OCI-LY3 (cell line): Measurements from ENCODE around the gene FBXO47.

ENCODE experiments used
- H2AFZ ChIP-seq: fragments of 200-600, 300-600 bp; shearing (Covaris generic); 2 replicates; pipeline ENCODE4 v1.6.0; 2014; ENCODE audit warnings: antibody characterized with exemption, low read depth, low read length
- H3K27ac ChIP-seq: fragments of 200-600, 300-600 bp; sonication (generic); 2 replicates; pipeline ENCODE4 v1.5.1; 2014; ENCODE audit warnings: mild to moderate bottlenecking, low read length, moderate library complexity, mixed read lengths
- H3K27me3 ChIP-seq: fragments of 200-600, 300-600 bp; sonication (generic); 2 replicates; pipeline ENCODE4 v1.6.1; 2014; ENCODE audit warnings: low read depth, low read length, mixed read lengths
- H3K36me3 ChIP-seq: fragments of 200-600, 300-600 bp; sonication (generic); replicated peaks from 2 replicates; pipeline ENCODE3; 2014; ENCODE audit warnings: low read depth, low read length, mixed read lengths
- H3K4me1 ChIP-seq: fragments of 300-600, 200-600 bp; sonication (generic); 2 replicates; pipeline ENCODE4 v1.6.1; 2014; ENCODE audit warnings: low read length, mixed read lengths
- H3K4me2 ChIP-seq: fragments of 200-600, 300-600 bp; sonication (generic); 2 replicates; pipeline ENCODE4 v1.6.1; 2014; ENCODE audit warnings: low read length, mixed read lengths
- H3K4me3 ChIP-seq: fragments of 300-600, 200-600 bp; sonication (generic); 2 replicates; pipeline ENCODE4 v1.5.1; 2014; ENCODE audit warnings: antibody characterized with exemption, mild to moderate bottlenecking, low read length, moderate library complexity
- H3K79me2 ChIP-seq: fragments of 300-600, 200-600 bp; shearing (Covaris generic); 2 replicates; pipeline ENCODE4 v1.6.1; 2014; ENCODE audit warnings: mild to moderate bottlenecking, low read length, mixed read lengths
- H3K9ac ChIP-seq: fragments of 300-600, 200-600 bp; shearing (Covaris generic); 2 replicates; pipeline ENCODE4 v1.6.0; 2014; ENCODE audit warnings: mild to moderate bottlenecking, low read length, moderate library complexity
- H3K9me3 ChIP-seq: fragments of 200-600, 300-600 bp; shearing (Covaris generic); 2 replicates; pipeline ENCODE4 v1.6.1; 2014; ENCODE audit warnings: low read length, mixed read lengths; ENCODE audit not compliant: insufficient read depth
- H4K20me1 ChIP-seq: fragments of 200-600, 300-600 bp; sonication (generic); 2 replicates; pipeline ENCODE4 v1.6.1; 2016; ENCODE audit warnings: low read length, mixed read lengths; ENCODE audit not compliant: insufficient read depth
- EZH2phosphoT487 ChIP-seq: fragments of 200-600 bp; shearing (Covaris generic); IDR thresholded peaks from 2 replicates; pipeline ENCODE4 v1.6.1; 2018; ENCODE audit warnings: antibody characterized with exemption, mixed run types, low read depth
- TF ChIP-seq, protein P1 (sequence below): fragments of 200-600, 300-600 bp; sonication (generic); IDR thresholded peaks from 2 replicates; pipeline ENCODE4 v1.5.1; 2014; ENCODE audit warnings: antibody characterized with exemption, low read length, low read depth

The FBXO47 gene

DNA sequence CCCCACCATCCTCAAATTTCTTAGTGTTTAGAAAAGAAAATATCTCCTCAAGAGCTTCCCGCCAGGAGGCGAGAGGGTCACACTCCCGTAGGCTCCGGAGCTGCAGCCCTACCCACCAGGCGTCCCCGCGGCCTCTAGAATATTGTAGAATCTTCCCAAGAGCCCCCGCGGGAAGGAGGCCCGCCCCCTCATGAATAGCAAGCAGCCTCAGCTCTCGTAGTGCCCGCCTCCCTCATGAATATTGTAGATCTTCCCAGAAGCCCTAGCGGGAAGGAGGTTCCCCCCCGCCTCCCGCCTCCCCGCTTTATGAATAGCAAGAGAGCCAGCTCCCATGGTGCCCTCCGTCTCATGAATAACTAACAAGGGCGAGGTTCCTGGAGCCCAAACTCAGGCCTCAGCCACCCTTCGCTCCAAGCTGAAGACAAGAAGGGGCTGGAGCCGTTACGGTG lies at the start of gene FBXO47:
Gene FBXO47 (minus strand): TSS at position 114 of the 449 bp plus-strand sequence. CDS start 4,378 bp downstream, outside the sequence.
- Histone ChIP-seq H4K20me1 (no peaks in the 10 kb centered on the region), H3K79me2 (no peaks in the 10 kb centered on the region), H2AFZ (no peak within 1 kb of the TSS), H3K36me3 (no peaks in the 10 kb centered on the region), H3K4me2 (no peak within 1 kb of the TSS), H3K27ac (no peak within 1 kb of the TSS), H3K9ac (no peak within 1 kb of the TSS), H3K9me3 (no peaks in the 10 kb centered on the region), H3K27me3 (peaks cover 3% of the 10 kb centered on the region), H3K4me1 (no peaks in the 10 kb centered on the region), H3K4me3 (no peak within 1 kb of the TSS)
- TF ChIP-seq, protein P1, sequence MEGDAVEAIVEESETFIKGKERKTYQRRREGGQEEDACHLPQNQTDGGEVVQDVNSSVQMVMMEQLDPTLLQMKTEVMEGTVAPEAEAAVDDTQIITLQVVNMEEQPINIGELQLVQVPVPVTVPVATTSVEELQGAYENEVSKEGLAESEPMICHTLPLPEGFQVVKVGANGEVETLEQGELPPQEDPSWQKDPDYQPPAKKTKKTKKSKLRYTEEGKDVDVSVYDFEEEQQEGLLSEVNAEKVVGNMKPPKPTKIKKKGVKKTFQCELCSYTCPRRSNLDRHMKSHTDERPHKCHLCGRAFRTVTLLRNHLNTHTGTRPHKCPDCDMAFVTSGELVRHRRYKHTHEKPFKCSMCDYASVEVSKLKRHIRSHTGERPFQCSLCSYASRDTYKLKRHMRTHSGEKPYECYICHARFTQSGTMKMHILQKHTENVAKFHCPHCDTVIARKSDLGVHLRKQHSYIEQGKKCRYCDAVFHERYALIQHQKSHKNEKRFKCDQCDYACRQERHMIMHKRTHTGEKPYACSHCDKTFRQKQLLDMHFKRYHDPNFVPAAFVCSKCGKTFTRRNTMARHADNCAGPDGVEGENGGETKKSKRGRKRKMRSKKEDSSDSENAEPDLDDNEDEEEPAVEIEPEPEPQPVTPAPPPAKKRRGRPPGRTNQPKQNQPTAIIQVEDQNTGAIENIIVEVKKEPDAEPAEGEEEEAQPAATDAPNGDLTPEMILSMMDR = no peak
- no peak for TF ChIP-seq EZH2phosphoT487

DNA sequence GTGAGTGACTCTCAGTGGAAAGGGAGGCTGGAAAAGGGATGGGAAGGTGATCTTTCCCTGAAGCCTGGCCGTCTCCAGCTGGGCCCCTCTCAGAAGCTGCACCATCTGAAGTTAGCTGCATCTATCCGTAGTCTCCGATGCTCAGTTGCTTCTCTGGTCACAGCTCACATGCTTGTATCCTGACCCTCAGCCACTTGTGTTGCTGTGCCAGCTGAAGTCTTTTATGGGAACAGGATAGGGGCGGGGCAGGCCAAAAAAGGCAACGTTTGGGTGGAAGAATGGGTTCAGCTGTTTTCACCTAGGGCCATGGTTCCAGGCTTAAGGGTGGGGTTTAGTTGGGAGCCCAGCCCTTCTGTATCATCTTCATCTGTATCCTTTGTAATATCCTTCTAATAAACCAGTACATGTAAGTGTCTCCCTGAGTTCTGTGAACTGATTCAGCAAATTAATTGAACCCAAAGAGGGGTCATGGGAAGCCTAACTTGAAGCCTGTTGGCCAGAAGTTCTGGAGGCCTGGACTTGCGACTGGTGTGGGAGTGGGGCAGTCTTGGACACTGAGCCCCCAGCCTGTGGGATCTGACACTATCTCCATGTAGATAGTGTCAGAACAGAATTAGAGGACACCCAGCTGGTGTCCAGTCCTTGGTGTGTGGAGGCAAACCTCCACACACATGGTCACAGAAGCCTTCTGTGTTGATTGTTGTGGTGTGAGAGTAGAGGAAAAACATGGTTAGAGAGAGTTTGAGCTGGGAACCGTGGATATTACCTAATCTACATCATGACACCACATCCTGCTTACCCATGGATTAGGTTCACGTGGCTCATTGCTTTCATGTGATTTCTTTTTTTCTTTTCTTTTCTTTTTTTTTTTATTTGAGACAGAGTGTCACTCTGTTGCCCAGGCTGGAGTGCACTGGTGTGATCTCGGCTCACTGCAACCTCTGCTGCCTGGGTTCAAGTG lies 49.3 kb upstream of the FBXO47 start:
- no peak overlapping the region for H2AFZ ChIP-seq
- peaks cover 9% of the 10 kb centered on the region; the same call in 1 of the 2 replicates for H4K20me1 ChIP-seq
- H3K4me1 ChIP-seq = peaks cover 22% of the 10 kb centered on the region
- TF ChIP-seq, protein P1 = no peak
- TF ChIP-seq EZH2phosphoT487 = no peak
- H3K27me3 ChIP-seq = peaks cover 43% of the 10 kb centered on the region
- no peak overlapping the region for H3K4me3 ChIP-seq
- H3K9ac ChIP-seq = no peak overlapping the region
- no peaks in the 10 kb centered on the region for H3K79me2 ChIP-seq
- no peaks in the 10 kb centered on the region for H3K9me3 ChIP-seq
- no peak overlapping the region for H3K4me2 ChIP-seq
- no peaks in the 10 kb centered on the region for H3K36me3 ChIP-seq
- H3K27ac ChIP-seq = no peak overlapping the region

GRCh38 chr17:39015546-39015935 lies 48.3 kb upstream of the FBXO47 start:
- H3K27me3 ChIP-seq = peaks cover 41% of the 10 kb centered on the region
- H3K9me3 ChIP-seq = no peaks in the 10 kb centered on the region
- no peaks in the 10 kb centered on the region for H3K36me3 ChIP-seq
- H3K4me3 ChIP-seq = no peak overlapping the region
- TF ChIP-seq, protein P1 = no peak
- TF ChIP-seq EZH2phosphoT487 = no peak
- no peak overlapping the region for H2AFZ ChIP-seq
- no peaks in the 10 kb centered on the region for H3K79me2 ChIP-seq
- no peak overlapping the region for H3K4me2 ChIP-seq
- no peak overlapping the region for H3K9ac ChIP-seq
- no peak overlapping the region for H3K27ac ChIP-seq
- peaks cover 22% of the 10 kb centered on the region for H3K4me1 ChIP-seq
- H4K20me1 ChIP-seq = peaks cover 9% of the 10 kb centered on the region; the same call in 1 of the 2 replicates

DNA sequence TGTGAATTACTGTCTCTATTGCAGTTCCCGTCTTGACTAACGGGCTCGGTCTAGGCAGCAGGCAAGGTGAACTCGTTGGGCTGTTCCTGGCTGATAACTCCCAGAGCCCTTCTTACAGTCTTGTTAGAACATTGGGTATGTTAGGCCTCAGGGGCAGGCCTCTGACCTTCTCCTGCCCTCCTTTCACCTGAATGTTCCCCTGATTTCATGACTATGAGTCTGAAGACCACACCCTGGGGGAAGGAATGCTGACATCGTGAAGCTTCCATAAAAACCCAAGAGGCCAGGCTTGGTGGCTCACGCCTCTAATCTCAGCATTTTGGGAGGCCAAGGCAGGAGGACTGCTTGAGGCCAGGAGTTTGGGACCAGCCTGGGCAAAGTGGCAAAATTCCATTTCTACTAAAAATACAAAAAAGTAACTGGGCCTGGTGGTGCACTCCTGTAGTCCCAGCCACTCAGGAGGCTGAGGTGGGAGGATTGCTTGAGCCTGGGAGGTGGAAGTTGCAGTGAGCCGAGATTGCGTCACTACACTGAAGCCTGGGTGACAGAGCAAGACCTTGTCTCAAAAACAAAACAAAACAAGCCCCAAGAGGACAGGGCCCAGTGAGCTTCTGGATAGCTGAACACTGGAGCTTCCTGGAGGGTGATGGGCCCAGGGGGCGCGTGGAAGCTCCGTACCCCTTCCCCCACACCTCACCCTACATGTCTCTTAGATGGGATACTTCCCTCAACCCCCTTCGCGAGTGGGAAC lies 47.8 kb upstream of the FBXO47 start:
- peaks cover 41% of the 10 kb centered on the region for H3K27me3 ChIP-seq
- H3K9ac ChIP-seq = no peak overlapping the region
- no peak overlapping the region for H3K27ac ChIP-seq
- peaks cover 9% of the 10 kb centered on the region; the same call in 1 of the 2 replicates for H4K20me1 ChIP-seq
- no peak overlapping the region for H3K4me2 ChIP-seq
- H3K9me3 ChIP-seq = no peaks in the 10 kb centered on the region
- H3K4me1 ChIP-seq = peaks cover 22% of the 10 kb centered on the region
- H3K79me2 ChIP-seq = no peaks in the 10 kb centered on the region
- H3K4me3 ChIP-seq = no peak overlapping the region
- TF ChIP-seq, protein P1 = no peak
- TF ChIP-seq EZH2phosphoT487 = no peak
- no peak overlapping the region for H2AFZ ChIP-seq
- no peaks in the 10 kb centered on the region for H3K36me3 ChIP-seq
